ENCODE measurements around the gene GTF3C1.
"Not testable (repeated sequence)": the region's sequence is repeated elsewhere in the genome, so short reads cannot be mapped to it uniquely, and the experiment has no call there.

The GTF3C1 gene, protein sequence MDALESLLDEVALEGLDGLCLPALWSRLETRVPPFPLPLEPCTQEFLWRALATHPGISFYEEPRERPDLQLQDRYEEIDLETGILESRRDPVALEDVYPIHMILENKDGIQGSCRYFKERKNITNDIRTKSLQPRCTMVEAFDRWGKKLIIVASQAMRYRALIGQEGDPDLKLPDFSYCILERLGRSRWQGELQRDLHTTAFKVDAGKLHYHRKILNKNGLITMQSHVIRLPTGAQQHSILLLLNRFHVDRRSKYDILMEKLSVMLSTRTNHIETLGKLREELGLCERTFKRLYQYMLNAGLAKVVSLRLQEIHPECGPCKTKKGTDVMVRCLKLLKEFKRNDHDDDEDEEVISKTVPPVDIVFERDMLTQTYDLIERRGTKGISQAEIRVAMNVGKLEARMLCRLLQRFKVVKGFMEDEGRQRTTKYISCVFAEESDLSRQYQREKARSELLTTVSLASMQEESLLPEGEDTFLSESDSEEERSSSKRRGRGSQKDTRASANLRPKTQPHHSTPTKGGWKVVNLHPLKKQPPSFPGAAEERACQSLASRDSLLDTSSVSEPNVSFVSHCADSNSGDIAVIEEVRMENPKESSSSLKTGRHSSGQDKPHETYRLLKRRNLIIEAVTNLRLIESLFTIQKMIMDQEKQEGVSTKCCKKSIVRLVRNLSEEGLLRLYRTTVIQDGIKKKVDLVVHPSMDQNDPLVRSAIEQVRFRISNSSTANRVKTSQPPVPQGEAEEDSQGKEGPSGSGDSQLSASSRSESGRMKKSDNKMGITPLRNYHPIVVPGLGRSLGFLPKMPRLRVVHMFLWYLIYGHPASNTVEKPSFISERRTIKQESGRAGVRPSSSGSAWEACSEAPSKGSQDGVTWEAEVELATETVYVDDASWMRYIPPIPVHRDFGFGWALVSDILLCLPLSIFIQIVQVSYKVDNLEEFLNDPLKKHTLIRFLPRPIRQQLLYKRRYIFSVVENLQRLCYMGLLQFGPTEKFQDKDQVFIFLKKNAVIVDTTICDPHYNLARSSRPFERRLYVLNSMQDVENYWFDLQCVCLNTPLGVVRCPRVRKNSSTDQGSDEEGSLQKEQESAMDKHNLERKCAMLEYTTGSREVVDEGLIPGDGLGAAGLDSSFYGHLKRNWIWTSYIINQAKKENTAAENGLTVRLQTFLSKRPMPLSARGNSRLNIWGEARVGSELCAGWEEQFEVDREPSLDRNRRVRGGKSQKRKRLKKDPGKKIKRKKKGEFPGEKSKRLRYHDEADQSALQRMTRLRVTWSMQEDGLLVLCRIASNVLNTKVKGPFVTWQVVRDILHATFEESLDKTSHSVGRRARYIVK (N-terminal part only)

DNA sequence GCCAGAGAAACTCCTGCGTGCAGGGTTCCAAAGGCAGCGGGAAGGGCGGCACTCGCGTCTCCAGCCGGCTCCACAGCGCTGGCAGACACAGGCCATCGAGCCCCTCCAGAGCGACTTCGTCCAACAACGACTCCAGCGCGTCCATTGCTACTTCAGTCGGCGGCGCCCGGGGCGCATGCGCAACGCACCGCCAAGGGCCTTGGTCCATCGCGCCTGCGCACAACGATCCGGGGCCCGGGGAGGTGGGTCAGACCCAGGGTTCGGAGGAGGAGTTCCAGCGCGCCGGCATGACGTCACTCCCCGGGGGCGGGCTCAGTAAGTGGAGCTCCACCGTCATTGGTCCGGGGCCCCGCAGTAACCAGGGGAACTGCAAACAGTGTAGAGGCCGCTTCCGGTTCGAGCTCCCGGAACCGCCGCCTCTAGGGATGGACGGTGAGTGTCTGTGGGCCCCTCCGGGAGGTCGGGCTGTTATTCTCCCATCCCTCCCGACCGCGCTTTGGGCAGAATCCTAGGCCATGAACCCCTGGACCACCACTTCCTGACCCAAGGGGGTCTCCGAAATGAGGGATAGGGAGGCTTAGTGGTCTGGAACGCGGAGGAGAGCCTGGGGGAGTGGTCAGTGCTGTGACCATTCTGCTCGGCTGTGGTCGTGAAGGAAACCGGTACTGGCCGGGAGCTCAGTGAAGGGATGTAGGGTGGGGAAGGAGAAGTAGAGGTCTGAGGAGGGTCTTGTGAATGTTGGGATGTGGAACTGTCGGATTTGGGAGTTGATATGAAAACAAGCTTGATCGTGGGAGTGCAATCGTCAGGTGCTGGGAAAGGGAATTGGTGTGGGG, at the start of gene GTF3C1, which contains the start of gene KATNIP:
Gene GTF3C1 (minus strand): TSS at position 168 of the 836 bp plus-strand sequence. CDS start 23 bp downstream, at position 145.
Gene KATNIP (plus strand): TSS at position 399 of the 836 bp plus-strand sequence. CDS start 27 bp downstream, at position 426.
- peak; percentile 100 for DNase-seq

DNA sequence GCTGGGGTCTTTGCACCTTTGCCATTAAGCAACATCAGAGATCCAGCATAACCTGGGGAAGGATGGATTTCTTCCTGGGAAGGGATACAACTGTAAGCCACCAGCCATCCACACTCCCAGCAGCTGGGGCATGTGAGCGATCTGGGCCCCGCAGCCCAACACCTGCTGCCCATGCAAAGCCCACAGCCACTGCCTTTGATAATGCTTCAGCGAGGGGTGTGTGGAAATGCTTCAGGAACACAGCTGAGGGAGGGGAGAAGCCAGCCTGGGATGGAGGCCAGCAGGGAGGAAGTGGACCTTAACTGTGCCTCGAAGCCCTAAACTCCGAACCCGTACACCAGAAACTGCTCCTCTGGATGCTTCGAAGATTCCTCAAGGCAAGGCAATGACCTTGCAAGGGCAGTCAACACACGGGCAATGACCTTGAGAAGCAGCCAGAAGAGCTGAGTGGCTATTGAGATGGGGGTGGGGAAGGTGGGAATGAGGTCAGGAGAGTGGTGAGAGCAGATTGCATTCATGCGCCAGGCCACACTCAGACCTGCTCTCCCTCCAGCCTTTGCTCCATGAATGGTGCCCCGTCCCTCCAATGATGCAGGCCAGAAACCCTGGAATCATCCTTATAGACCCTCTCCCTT, 49.3 kb upstream of the GTF3C1 start:
- no peak for DNase-seq

DNA sequence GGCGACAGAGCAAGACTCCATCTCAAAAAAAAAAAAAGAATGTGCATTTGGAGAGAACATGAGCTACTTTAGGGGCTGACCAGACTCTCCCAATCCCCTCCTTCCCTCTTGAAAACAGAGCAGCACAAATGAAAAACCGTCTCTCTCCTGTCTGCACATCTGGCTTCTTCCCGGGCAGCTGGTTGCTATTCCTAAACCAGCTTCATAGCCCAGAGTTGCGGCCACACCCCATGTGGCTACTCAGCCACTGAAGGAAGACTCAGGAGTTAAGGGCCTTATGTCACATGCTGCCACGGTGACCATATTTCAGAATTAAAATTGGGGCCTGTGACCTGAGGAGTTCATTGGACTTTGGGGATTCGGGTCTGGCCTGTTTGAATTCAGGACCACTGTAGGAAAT, 48.5 kb upstream of the GTF3C1 start:
- no peak for DNase-seq

DNA sequence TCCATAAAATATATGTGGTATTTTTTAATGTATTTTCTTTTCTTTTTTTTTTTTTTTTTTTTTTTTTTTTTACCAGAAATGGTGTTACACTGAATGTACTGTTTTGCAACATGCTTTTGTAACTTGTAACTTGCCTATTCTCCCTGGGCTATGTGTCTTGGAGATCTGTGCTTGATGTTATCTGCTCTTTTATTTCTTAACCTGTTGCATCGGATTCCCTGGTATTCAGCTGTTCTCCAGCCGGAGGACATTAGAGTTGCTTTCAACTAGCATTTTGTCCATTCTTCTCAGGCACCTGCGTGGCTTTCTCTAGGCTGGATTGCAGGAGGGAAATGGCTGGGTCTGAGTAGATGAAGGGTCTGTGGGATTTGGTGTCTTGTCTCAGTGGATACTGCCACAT, 47.6 kb upstream of the GTF3C1 start:
- no peak for DNase-seq

DNA sequence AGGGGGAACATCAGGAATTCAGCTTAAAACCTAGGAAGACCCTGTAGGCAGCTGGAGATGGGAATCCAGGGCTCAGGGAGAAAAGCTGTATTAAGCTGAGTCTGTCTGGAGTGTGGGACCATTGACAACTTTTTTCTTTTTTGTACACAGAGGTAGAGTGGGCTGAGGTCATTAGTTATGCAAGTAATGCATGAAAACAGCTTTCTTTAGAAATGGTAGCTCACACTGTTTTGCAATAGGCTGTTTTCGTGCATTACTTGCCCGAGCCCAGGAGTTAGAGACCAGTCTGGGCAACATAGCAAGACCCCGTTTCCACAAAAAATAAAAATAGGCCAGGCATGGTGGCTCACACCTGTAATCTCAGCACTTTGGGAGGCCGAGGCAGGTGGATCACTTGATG, 46.7 kb upstream of the GTF3C1 start:
- DNase-seq = no peak

GRCh38 chr16:27595993-27596392, 46.3 kb upstream of the GTF3C1 start:
- DNase-seq = no peak

- DNase-seq = no peak
These were observed 45.8 kb upstream of the GTF3C1 start for GRCh38 chr16:27595475-27595874.

DNA sequence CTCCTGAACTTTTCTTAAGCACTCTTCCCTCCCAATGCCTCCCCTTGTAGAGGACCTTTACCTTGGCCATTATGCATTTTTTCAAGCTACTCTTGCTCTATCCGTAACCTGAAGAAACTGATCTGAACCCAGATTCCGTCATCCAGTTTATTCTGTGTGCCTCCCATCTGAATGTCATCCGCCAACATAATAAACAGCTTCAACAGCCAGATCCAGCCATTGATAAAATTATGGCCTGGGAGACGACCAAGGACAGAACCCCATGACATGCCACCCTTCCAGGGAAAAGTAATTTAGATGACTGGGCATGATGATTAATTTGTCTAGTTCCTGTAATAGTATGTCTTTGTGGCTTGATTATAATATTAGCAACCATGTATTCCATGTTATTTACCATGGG, 42.1 kb upstream of the GTF3C1 start:
- DNase-seq = no peak

GRCh38 chr16:27588057-27588456, 38.3 kb upstream of the GTF3C1 start:
- no peak for DNase-seq

DNA sequence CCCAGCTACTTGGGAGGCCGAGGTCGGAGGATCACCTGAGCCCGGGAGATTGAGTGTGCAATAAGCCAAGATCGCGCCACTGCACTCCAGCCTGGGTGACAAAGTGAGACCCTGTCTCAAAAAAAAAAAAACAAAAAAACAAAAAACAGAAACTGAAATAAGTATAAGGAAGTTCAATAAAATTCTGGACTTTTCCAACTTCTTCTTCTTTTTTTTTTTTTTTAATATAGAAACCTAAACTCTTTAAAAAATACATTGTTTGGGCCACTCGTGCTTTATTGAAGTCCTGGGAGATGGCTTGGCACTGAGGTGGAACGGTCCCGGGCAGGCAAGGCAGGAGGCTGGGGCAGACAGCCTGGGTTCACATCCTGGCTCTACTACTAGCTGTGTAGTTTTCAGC, 37.0 kb upstream of the GTF3C1 start:
- DNase-seq = no peak

GRCh38 chr16:27585200-27585599, 35.5 kb upstream of the GTF3C1 start:
- DNase-seq = no peak

DNA sequence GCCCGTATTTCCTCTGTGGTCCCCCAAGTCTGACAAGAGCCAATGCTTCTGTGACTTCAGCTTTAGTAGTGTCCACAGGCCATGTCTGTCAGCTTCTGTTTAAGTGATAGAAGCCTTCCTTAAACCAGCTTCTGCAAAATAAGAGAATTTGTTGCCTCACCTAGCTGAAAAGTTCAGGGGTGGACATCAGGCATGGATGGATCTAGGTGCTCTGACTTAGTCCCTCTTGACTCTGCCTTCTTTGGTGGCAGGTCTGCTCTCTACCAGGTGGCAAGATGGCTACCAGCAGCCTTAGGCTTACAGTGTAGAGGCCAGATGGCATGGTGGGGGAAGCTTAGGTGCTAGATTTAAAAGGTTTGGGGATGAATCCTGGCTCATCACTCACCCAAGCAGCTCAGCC, 33.9 kb upstream of the GTF3C1 start:
- no peak for DNase-seq

GRCh38 chr16:27582883-27583282, 33.2 kb upstream of the GTF3C1 start:
- no peak for DNase-seq

GRCh38 chr16:27579087-27579980, 29.6 kb upstream of the GTF3C1 start:
- no peak for DNase-seq

DNA sequence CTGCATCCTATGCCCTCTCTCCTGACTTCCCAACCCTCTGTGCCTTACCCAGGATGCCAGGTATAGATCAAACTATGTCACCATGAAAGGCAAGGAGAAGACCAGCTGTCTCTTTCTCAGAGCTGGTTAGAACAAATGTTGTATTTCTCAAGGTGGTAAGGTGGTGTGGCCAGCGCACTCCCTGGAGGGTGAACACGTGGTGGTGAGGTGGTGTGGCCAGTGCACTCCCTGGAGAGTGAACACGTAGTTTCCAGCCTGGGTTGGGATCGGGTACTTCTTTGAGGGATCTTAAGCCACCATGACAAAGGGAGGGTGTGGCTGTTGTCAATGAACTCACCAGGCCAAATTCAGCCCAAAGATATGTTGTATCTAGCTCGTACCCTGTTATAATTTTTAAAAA, 27.0 kb upstream of the GTF3C1 start:
- no peak for DNase-seq

- DNase-seq = no peak
These were observed 23.0 kb upstream of the GTF3C1 start for GRCh38 chr16:27572711-27573110.

- DNase-seq = no peak
These were observed 22.0 kb upstream of the GTF3C1 start for GRCh38 chr16:27571433-27572326.

GRCh38 chr16:27570986-27571385, 21.3 kb upstream of the GTF3C1 start:
- not testable (repeated sequence) for DNase-seq

- no peak for DNase-seq
These were observed 18.4 kb upstream of the GTF3C1 start for GRCh38 chr16:27568077-27568476.

Data from activated effector memory CD4-positive, alpha-beta T cell treated with Interleukin-2 at 50 U/mL for 16 hours (primary cell).